Activated T-cell treated with anti-CD3 and anti-CD28 coated beads for 48 hours (primary cell): ENCODE results near the gene SMIM5.
A peak's percentile ranks its signal among the peaks of the same experiment; 100 is the strongest.

Experiments
- DNase-seq: peaks from one replicate; pipeline ENCODE4 v3.0.0-alpha.2; 2020; ENCODE audit warnings: low read depth

Gene SMIM5

GRCh38 chr17:75603123-75603522, 30.1 kb upstream of the SMIM5 start:
- DNase-seq: no peak

GRCh38 chr17:75604034-75604695, 29.1 kb upstream of the SMIM5 start:
- DNase-seq: no peak

- no peak for DNase-seq
Measured at GRCh38 chr17:75605790-75606189, 27.4 kb upstream of the SMIM5 start.

- no peak for DNase-seq
Measured at GRCh38 chr17:75607086-75607485, 26.1 kb upstream of the SMIM5 start.

GRCh38 chr17:75610103-75610984, 22.9 kb upstream of the SMIM5 start:
- DNase-seq: no peak

GRCh38 chr17:75611851-75612429, 21.3 kb upstream of the SMIM5 start:
- no peak for DNase-seq

- no peak for DNase-seq
Measured at GRCh38 chr17:75612906-75613626, 20.2 kb upstream of the SMIM5 start.

- no peak for DNase-seq
Measured at GRCh38 chr17:75614006-75614405, 19.2 kb upstream of the SMIM5 start.

- no peak for DNase-seq
Measured at GRCh38 chr17:75614556-75615270, 18.5 kb upstream of the SMIM5 start.

- no peak for DNase-seq
Measured at GRCh38 chr17:75615301-75615700, 17.9 kb upstream of the SMIM5 start.

- no peak for DNase-seq
Measured at GRCh38 chr17:75616521-75617122, 16.6 kb upstream of the SMIM5 start.

- DNase-seq: no peak
Measured at GRCh38 chr17:75617218-75617617, 16.0 kb upstream of the SMIM5 start.

GRCh38 chr17:75617675-75618074, 15.6 kb upstream of the SMIM5 start:
- no peak for DNase-seq

GRCh38 chr17:75619506-75620431, 13.5 kb upstream of the SMIM5 start:
- peak; percentile 15 for DNase-seq

- no peak for DNase-seq
Measured at GRCh38 chr17:75621489-75621888, 11.7 kb upstream of the SMIM5 start.

- no peak for DNase-seq
Measured at GRCh38 chr17:75622076-75622475, 11.2 kb upstream of the SMIM5 start.

GRCh38 chr17:75622771-75623273, 10.4 kb upstream of the SMIM5 start:
- DNase-seq: no peak

- DNase-seq: no peak
Measured at GRCh38 chr17:75623386-75623785, 9.8 kb upstream of the SMIM5 start.

GRCh38 chr17:75624021-75624420, 9.2 kb upstream of the SMIM5 start:
- DNase-seq: no peak

GRCh38 chr17:75624714-75625345, 8.4 kb upstream of the SMIM5 start:
- DNase-seq: no peak
